Measurements from ENCODE around the gene CTR9.

CTR9 gene

DNA sequence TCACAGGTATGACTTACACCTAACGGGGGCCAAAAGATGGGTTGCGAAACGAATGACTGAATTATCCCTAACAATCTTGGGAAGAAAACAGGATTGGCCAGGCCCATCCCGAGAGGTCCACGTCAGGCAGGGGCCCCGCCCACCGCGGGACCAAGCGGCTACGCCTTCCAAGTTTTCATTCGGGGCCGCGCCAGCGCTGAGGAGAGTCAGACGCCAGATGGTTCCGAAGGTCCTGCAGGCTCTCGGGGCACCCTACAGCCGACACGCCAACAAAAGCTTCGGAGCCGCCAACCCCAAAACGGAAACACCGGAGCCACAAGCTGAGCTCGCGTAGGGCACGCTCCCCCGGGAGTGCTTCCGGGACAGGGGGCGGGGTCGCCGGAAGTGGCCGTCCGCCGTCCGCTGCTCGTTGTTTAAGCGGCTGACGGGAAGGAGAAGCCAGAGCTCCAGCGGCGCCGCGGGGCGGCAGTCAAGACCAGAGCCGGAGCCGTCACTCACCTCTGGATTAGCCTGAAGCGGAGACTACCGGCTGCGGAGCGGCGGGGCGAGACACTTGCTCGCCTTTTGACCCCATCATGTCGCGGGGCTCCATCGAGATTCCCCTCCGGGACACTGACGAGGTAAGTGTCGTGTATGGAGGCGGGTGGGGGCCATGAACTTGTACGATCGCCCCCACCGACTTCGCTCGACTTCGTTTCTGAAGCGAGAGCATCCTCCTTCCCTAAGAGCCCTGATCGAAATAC, at the start of gene CTR9:
CTR9 (plus strand) TSS at position 409 of the 743 bp plus-strand sequence; CDS start at position 576, 167 bp downstream.
- peak; percentile 90 for DNase-seq

DNA sequence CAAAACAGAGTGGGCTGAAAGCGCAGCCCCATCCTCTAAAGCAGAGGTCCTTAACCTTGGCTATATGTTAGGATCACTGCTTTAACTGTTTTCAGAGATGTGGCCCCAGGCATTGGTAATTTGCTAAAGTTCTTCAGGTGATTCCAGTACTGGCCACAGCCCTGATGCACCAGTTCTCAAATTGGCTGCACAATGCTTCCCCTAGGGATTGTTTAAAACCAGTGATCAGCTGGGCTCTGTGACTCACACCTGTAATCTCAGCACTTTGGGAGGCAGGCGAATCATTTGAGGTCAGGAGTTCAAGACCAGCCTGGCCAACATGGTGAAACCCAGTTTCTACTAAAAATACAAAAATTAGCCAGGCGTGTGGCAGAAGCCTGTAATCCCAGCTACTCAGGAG, 49.1 kb upstream of the CTR9 start:
- no peak for DNase-seq

DNA sequence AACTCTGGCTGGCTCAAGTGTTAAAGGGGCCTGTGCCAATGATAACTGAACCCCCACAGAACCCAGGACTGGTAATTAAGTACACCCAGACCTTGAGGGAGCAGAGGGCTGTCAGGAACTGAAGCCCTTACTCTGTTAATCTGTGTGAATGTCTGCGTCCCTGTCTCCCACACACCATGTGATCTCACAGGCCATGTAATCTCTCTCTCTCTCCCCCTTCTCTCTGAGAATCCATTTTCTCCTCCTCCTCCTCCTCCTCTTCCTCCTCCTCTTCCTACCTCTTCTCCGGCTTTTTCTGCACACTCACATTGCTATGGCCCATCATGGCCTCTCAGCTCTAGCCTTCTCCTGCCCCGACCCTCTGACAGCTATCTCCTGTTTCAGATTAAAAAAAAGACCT, 42.9 kb upstream of the CTR9 start:
- no peak for DNase-seq

- DNase-seq: no peak
Observed at GRCh38 chr11:10709299-10710086, 41.6 kb upstream of the CTR9 start.

- DNase-seq: no peak
Observed at GRCh38 chr11:10715571-10715970, 35.5 kb upstream of the CTR9 start.

GRCh38 chr11:10716122-10716521, 34.9 kb upstream of the CTR9 start:
- no peak for DNase-seq

GRCh38 chr11:10716543-10717259, 34.3 kb upstream of the CTR9 start:
- DNase-seq: no peak

DNA sequence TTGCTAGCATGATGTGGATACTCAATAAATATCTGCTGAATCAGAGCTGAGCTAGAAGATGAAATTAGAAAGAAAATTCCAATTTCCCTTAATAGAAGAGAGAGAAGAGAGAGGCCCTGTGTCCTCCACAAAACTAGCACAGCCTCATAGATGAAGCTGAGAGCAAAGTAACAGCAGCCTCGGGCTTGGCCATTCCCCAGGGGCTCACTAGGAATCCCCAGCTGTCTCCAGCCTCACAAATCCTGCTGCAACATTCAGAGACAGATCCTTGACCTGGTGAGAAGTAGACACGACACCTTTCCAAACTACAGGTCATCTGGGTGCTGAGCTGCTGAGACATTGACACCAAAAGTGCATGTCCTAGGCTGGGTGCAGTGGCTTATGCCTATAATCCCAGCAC, 31.4 kb upstream of the CTR9 start:
- DNase-seq: no peak

DNA sequence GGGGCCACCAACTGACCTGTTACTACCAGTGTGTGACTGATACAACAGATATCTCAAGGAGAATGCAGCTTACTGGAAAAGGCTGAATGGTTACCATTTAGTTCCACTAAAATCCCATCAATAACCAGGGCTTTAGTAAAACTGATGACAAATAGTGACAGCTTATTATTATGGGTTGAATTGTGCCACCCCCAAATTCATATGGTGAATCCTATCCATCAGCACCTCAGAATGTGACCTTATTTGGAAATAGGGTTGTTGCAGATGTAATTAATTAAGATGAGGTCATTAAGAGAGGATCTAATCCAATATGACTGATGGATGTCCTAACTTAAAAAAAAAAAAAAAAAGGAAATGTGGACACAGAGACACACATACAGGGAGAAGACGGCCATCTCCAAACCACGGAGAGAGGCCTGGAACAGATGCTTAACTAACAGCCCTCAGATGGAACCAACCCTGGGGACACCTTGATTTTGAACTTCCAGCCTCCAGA, 30.1 kb upstream of the CTR9 start:
- DNase-seq: no peak

- no peak for DNase-seq
Observed at GRCh38 chr11:10722307-10722706, 28.7 kb upstream of the CTR9 start.

GRCh38 chr11:10725114-10725906, 25.7 kb upstream of the CTR9 start:
- no peak for DNase-seq

DNA sequence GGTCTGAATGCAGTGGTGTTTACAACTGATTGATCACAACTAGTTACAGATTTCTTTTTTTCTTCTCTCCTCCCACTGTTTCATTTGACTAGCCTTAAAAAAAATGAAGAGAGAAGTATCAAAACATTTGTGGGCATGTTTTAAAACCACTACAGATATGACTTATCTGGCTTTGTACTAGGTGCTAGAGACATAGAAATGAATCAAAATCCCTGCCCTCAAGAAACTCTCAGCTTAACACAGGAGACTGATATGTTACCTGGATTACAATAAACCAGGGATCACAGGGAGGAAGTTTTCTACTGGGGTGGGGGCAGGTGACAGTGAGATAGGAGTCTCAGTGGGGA, 25.2 kb upstream of the CTR9 start:
- DNase-seq: no peak

- DNase-seq: no peak
Observed at GRCh38 chr11:10727146-10727851, 23.7 kb upstream of the CTR9 start.

DNA sequence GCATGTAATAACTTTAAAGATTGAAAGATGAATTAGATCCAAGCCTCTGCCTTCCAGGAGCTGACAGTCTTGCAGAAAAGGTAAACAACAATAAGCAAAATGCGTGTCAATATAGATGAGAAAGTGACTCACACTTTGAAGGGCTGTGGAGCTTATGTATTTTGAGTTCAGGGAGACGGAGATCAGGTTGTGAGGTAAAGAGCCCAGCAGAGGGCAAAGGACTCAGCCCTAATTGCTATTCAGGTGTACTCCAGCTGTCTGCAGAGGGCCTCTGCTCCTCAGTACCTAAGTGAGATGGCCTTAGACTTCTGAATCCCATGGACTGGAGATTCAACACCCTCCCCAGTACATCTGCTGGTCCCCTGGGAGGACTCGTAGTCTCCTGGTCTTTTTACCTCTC, 22.9 kb upstream of the CTR9 start:
- DNase-seq: no peak

DNA sequence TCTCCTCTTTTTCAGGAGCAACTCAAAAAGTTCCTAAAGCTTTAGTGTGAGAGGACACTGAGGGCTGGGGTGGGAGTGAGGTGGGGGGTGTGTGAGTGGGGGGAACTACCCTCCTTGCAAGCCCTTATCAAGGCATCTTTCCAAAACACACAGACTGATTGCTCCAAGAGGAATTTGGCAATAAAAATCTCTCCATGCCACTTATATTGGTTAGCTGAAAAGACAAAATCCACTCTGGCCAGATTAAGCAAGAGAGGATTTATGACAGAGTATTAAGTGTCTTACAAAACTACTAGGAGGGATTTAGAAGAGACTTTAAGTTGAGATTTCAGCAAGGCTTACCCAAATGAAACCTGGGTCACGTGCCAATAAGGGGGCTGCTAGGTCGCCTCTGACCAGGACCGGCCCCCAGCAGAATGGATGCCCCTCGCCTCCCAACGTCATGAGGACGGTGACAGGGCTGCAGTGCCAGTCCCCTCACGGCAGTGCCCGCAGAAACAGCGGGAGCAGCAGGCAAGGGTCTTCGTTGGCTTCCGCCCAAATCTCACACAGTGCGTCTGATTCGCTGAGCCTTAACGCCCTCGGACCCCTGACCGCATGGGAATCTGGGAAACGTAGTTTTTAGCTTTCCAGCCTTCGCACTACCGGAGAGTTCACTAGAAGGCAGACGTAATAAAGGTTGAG, 22.1 kb upstream of the CTR9 start:
- DNase-seq: no peak

DNA sequence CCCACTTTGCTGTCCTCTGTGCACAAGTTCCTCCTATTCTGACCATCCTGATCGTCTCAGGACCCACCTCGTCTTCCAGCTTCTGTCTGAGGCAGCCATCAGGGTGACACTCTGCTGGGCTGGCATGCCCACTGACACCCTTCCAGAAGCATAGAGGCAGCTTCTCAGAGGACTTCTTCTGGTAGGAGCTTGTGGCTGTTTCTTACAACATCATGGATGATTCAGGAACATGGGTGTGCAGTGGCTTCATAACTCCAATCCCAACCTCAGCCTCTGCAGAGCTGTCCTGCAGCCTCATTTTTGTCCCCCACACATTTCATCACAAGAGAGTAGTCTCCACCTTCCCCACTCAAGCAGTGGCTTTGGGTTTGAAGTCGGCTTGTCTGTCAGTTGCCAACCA, 20.9 kb upstream of the CTR9 start:
- DNase-seq: no peak

DNA sequence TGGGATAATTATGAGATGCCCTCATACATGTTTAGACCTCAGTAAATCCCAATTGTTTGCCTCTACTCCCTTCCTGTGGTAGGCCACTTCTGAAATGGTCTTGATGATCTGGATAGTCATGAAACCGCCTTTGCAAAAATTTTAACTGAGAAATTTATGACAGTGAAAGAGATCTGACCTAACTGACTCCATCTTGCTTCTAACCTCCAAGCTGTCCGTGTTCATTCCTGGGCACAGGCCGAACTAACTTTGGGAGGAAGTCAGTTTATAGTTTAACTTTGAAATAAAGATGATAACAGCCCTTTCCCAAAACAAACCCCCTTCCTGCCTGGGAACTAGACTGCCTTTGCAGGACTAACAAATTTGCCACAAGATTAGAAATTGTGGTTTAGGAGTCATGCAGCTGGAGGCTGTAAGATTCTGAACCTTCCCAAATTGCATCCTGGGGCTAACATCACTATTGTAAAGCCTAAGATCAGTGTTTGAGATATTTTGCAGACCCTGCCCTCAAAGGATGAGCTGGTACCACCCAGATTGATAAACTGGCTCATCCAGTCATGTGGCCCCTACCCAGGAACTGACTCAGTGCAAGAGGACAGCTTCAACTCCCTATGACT, 19.9 kb upstream of the CTR9 start:
- DNase-seq: no peak

DNA sequence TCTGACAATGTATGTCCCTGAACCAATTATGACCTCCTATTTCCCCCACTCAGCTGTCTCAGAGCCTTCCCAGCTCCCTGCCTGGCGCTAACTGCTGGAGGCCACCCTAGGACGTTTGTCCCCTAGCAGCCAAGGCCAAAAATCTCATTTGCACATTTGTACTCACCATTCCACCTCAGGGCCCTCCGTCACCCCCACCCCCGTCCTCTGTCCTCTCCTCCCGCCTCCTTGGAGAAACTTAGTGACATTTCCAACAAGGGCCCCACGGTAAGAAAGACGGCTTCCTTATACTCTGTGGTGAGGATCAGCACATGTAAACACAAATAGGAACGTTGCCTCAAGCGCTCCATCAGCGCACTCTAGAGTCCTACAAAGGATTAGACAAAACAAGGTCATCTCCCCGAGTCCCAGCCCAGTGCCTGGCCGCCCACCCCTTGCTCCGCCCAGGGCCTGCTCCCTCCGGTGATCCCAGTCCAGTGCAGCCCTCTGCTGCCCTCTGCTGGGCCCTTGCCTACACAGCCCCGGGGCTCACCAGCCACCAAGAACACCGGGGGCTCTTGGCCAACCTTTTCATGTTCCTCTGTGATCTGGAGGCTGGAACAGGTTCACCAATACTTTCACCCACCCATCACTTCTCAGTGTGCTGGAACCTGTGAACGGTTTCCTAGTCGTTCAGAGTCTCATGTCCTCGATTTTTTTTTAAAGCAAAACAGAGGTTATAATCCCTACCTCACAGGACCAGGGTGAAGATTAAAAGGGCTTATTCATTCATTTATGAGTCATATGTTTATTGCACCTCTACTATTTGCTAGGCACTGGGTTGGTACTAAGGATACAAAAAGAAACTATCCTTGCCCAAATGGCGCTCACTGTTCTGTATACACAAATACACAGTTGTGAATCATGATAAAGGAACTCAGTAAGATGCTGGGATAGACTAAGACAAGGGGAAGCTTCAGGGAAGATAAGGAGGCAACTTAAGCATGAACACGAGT, 15.3 kb upstream of the CTR9 start:
- DNase-seq: peak; percentile 89

DNA sequence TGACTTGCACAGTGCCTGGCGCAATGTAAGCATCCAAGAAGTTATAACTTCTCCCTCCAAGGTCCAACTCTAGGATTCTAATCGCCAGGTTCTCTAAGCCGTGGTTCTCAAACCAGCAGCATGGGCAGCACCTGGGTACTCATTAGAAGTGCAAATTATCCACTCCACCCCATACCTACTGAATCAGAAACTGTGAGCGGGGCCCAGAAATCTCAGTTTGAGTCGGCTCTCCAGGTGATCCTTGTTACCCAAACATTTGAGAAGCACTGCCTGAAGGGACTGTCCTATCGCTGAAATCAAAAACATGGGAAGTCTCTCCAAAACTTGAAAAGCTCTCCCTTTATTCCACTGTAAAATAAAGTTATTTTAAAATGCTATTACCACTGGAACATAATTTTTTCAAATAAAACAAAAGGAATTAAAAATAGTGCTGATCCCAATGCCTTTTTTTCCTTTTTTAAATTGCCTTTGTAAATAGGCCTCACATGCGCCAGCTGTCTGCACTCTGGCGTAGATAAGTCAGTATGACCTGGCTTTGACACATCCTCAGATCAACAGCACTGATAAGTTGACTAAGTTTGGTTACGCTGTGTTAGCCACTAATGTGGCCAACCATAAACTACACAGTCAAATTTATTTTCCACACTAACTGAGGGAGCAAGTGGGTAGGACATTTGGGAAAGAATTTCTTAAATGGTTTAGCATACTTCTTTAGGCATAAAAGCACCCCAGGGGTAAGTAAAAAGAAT, 8.4 kb upstream of the CTR9 start:
- no peak for DNase-seq
